GM12891 (cell line): Measurements from ENCODE around the gene C11orf24.
A peak's percentile ranks its signal among the peaks of the same experiment; 100 is the strongest.

Source experiments
- DNase-seq: peaks from one replicate; pipeline ENCODE4 v3.0.0; 2011; ENCODE audit warnings: low spot score; ENCODE audit not compliant: insufficient read length
- FAIRE-seq: peaks from 2 replicates; lab custom pipeline; 2011; peaks lifted over from hg19 to GRCh38; lab: Jason Lieb, UNC
- PAX5 ChIP-seq: IDR thresholded peaks from 2 replicates; pipeline ENCODE4 v1.6.1; 2011; ENCODE audit warnings: low read length, moderate library complexity, mild to moderate bottlenecking; ENCODE audit not compliant: insufficient read depth, severe bottlenecking
- POLR2A ChIP-seq: IDR thresholded peaks from 2 replicates; pipeline ENCODE4 v1.6.1; 2011; ENCODE audit warnings: low read depth, low read length, control low read depth
- POLR2AphosphoS5 ChIP-seq: IDR thresholded peaks from 2 replicates; pipeline ENCODE4 v1.6.1; 2011; ENCODE audit warnings: low read depth, low read length, control low read depth
- POU2F2 ChIP-seq: IDR thresholded peaks from 2 replicates; pipeline ENCODE4 v1.6.1; 2011; ENCODE audit warnings: low read depth, mild to moderate bottlenecking, control low read depth, low read length, moderate library complexity
- SPI1 ChIP-seq: IDR thresholded peaks from 2 replicates; pipeline ENCODE4 v1.6.1; 2011; ENCODE audit warnings: low read depth, low read length, control low read depth
- TAF1 ChIP-seq: IDR thresholded peaks from 2 replicates; pipeline ENCODE4 v1.6.1; 2011; ENCODE audit warnings: low read depth, low read length, control low read depth

C11orf24 gene

DNA sequence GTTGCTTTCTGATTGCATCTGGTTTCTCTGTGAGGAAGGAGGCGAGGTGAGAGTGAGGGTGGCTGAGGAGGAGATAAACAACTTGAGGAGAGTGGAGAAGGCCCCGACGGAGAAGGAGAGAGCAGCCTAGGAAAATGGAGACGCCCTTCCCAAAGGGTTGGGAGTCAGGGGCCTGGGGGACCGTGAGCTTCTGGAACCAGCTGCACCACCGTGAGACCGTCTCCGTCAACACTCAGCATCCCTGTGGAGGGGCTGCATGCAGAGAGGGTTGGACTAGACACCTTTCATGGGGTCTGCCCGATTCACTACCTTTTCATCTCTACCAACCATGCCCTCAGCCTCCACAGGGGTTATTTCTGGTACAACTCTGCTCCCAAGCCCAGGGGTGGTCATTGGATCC, 45.4 kb downstream of the C11orf24 start:
- DNase-seq = no peak
- no peak for TF ChIP-seq PAX5
- TF ChIP-seq SPI1 = no peak
- TF ChIP-seq TAF1 = no peak
- no peak for FAIRE-seq

DNA sequence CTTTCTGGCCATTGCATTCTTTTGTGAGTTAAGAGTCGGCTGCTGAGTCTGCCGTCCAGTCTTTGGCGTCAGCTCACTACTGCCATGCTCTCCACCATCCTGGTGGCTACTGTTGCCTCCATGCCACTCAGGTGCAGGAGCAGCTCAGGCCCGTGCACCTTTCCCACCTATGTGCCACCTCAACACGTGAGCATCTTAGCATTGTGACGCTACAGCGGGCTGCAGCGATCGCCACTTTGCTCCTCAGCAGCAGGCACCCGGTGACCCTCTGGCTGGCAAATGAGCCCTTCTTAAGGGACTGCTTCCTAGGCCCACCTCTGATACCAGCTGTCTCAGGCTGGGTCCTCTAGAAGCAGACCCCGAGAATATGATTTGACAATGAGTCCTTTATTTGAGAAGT, 47.2 kb downstream of the C11orf24 start:
- no peak for DNase-seq
- TF ChIP-seq SPI1 (no peak), POLR2AphosphoS5 (no peak), POU2F2 (no peak), TAF1 (no peak), PAX5 (no peak), POLR2A (no peak)
- FAIRE-seq = no peak

DNA sequence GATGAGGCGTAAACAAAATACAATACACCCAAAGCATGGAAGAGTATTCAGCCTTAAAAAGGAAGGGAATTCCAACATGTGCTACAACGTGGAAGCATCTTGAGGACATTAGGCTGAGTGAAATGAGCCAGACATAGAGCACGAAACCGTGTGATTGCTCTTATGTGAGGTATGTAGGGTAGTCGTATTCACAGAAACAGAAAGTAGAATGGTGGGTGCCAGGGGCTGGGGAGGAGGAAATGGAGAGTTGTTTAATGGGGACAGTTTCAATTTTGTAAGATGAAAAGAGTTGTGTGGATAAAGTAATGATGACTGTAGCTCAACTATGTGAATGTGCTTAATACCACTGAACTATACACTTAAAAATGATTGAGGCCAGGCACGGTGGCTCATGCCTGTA, 48.5 kb downstream of the C11orf24 start:
- FAIRE-seq = no peak
- TF ChIP-seq SPI1 = no peak
- TF ChIP-seq POU2F2 = no peak
- no peak for TF ChIP-seq PAX5
- no peak for TF ChIP-seq TAF1
- TF ChIP-seq POLR2AphosphoS5 = no peak
- no peak for TF ChIP-seq POLR2A
- DNase-seq = no peak

DNA sequence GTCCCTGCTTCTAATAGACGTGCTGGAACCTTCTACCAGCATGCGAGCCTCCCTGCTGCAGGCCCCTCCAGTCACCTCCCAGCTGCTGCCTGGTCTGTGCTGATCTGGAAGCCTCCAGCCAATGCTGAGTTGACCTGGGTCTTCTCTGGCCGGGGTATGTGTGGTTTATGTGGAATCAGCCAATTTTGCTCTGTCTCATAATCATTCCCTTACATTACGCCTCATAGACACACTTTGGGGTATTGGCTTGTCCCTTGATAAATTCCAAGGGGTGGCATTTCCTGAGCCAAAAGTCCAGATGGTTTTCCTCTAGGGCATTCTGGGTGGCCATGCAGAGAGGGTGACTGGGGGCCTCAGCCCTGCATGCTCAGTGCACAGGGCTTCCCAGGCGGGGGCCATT, 50.4 kb downstream of the C11orf24 start:
- no peak for DNase-seq
- FAIRE-seq = no peak
- no peak for TF ChIP-seq PAX5
- TF ChIP-seq TAF1 = no peak
- no peak for TF ChIP-seq POLR2AphosphoS5

DNA sequence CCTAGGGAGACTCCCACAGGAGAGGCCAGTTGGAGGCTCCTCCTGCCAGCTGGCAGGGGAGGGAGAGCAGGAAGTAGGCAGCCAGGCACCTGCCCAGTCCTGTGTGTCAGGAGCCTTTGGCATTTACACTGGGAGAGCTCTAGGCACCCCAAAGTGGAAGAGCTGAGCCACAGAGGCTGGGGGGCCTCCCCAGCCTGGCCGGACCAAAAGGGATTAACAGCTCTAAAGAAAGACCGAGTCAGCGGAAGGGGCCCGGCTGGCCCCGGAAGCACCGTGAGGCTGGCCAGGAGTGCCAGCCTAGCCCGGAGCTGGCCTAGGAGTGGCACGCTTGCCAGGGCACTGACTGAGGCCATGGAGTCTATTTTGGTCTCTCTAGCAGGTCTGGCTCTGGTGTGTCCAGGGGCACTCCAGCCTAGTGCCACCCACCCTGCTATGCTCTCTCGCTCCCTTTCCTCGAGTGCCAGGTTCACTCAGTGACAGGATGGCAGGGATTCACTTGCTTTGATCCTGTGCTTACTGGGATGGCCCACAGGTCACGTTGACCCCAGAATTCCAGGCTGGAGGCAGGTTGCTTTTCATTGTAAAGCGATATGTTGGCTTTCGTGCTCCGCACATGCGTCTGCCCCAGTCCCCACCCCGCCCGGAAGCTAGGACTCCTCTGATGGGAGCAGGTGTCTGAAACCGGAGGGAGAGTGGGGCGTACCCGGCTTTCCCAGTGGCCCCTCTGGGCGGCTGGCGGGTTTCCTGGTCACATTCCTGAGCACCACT, 55.4 kb downstream of the C11orf24 start:
- no peak for TF ChIP-seq POU2F2
- no peak for TF ChIP-seq TAF1
- no peak for TF ChIP-seq POLR2AphosphoS5
- TF ChIP-seq SPI1 = no peak
- TF ChIP-seq POLR2A = no peak
- TF ChIP-seq PAX5 = no peak
- FAIRE-seq (no peak), DNase-seq (no peak)

DNA sequence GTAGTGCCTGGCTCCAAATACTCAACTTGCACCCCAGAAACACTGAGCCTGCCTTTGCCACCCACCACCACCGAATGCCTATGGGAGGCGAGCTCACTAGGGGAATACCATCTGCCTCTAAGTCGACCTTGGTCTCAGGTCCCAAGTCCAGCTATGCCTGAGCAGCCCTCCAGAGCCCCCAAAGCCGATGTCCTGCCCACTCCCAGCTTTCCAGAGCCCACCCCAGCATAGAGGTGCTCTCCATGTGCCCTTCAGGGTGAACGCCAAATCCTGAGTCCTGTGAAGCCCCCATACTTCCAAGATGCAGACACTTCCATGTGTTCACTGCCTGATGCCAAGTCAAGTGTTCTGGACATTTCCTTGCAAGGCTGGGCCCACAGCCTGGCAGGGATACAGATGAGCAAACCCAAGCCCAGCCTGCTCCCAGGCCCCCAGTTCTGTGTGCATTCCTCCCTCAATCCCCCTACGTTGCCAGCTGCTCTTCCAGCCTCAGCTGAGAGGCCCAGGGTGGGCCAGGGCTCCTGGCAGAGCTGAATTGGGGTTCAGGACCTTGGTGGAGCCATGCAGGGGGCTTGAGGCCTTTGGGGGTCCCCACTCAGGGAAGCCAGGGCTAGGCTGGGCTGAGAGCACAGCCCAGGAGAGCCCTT, 56.1 kb downstream of the C11orf24 start:
- FAIRE-seq (no peak), DNase-seq (no peak)
- TF ChIP-seq POLR2A = no peak

DNA sequence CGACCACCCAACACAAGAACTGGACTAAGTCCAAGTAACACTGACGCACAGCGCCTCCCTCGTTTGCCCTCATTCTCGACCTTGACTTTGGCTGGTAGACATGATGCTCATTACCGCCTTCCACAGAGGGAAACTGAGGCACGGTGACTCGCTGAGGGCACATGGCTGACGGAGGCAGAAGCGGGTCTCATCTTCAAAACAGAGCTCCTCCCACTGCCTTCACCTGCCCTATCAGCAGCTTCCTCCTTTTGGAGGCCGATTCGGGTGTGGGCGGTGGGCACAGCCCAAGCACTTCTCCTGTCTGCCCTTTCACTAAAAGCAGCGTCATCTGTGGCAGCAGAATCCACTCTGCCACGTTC, 56.7 kb downstream of the C11orf24 start:
- FAIRE-seq (peak; percentile 66), DNase-seq (no peak)
- TF ChIP-seq TAF1 = no peak
- no peak for TF ChIP-seq POU2F2
- no peak for TF ChIP-seq POLR2A
- TF ChIP-seq POLR2AphosphoS5 = no peak
- no peak for TF ChIP-seq PAX5
- TF ChIP-seq SPI1 = no peak

DNA sequence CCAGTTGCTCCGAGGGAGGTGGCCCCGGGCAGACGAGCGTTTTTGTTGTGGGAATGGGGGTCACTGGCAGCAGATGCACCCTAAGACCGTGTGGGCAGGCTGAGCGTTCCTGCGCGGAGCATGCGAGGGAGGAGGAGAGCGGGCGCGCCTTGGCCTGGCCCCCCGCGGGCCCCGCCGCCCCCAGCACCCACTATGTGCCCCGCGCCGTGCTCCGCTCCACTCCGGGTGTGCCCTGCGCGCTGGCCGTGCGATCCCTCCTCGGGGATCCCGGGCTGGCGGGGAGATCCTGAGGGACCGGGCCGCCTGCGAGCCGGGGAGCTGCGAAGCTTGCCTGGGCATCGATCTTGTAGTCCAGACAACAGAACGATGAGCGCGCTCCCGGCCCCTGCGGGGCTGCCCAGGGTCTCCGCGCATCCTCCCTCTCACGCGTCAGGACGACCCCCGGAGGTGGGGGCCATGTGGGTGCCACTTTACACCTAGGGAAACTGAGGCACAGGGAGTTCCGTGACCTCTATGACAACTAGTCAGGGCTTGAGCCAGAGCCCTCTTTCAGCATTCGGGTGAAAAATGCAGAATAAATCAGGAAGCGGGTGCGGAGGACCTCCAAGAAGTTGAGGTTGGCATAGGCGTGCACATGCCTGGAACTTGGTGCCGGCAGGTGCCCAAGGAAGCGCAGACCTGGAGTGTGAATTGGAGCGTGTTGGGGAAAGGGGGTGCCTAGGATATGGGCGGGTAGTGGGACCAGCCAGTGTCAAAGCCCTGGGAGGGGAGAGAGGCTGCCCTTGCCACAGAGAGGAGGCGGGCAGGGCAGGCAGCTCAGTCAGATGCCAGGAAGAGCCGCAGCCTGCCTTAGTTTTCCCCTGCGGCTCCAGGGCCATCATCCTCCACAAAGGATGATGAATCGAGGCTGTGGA, 57.3 kb downstream of the C11orf24 start:
- DNase-seq = no peak
- FAIRE-seq = no peak
- TF ChIP-seq POLR2A = no peak
- no peak for TF ChIP-seq PAX5
- TF ChIP-seq TAF1 = no peak
- TF ChIP-seq SPI1 = no peak
- TF ChIP-seq POU2F2 = no peak
- no peak for TF ChIP-seq POLR2AphosphoS5

DNA sequence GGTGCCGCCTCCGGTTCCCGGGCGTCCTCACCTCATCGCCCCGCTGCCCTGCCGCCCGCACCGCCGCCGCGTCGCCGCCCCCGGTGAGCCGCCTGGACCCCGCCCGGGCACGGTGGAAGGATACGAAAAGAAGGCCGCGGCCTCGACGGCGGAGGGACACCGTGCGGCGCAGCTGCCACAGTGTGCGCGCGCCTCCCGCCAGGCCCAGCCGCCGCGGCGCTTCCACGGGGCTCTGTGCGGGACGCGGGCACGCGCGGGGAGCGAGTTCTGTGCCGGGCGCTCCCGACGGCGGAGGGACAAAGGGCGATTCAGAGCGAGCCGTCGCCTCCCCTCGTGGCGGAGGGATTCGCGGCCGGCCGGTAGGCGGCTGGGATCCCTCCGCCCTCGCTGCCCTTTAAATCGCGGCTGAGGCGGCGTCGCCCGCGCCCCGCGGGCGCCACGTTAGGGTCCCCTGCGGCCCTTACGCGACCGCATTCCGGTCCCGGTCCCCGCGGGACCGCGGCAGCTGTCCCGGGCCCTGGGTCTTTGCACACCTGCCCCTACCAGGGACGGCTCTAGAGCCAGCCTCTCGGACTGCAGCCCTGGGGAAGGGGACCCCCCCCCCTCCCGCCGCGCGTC, 58.1 kb downstream of the C11orf24 start:
- TF ChIP-seq POLR2AphosphoS5 (peak; percentile 72; the same call in 1 of the 2 replicates), PAX5 (no peak), TAF1 (peak; percentile 64; the same call in 1 of the 2 replicates), POLR2A (peak; percentile 95), POU2F2 (peak; percentile 80; the same call in 1 of the 2 replicates)
- FAIRE-seq (peak; percentile 70), DNase-seq (peak; percentile 81)
